Measurements from ENCODE around the gene MSI2.

The MSI2 gene

DNA sequence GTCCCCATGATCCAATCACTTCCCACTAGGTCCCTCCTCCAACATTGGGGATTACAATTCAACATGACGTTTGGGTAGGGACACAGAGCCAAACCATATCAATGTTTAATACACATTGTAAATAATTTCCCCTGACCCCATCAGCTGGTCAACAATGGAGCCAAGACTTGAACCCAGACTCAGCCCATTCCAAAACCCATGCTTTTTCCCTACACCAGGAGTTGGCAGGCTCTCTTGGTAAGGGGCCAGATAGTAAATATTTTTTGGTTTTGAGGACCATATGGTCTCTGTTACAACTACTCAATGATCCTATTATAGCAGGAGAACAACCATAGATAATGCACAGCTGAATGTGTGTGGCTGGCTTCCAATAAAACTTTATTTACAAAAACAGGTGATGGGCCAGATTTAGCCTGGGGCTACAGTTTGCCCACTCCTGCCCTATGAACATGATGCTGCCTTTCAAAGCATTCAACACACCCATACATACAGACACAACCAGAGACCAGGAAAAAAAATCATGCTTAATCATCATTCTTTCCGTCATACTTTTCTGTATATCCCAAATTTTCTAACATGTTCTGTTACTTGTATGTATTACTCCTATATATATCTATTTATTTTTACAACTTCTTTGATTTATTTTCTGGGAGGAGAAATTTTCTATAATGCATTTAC lies 22.1 kb upstream of the MSI2 start:
- TF ChIP-seq, protein P1, sequence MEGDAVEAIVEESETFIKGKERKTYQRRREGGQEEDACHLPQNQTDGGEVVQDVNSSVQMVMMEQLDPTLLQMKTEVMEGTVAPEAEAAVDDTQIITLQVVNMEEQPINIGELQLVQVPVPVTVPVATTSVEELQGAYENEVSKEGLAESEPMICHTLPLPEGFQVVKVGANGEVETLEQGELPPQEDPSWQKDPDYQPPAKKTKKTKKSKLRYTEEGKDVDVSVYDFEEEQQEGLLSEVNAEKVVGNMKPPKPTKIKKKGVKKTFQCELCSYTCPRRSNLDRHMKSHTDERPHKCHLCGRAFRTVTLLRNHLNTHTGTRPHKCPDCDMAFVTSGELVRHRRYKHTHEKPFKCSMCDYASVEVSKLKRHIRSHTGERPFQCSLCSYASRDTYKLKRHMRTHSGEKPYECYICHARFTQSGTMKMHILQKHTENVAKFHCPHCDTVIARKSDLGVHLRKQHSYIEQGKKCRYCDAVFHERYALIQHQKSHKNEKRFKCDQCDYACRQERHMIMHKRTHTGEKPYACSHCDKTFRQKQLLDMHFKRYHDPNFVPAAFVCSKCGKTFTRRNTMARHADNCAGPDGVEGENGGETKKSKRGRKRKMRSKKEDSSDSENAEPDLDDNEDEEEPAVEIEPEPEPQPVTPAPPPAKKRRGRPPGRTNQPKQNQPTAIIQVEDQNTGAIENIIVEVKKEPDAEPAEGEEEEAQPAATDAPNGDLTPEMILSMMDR (conservative IDR thresholded peaks at IDR 0.05; ENCODE audit: low read depth, low read length): no peak
- no peak for DNase-seq (ENCODE audit: low read depth)

GRCh38 chr17:57234739-57235092 lies 21.6 kb upstream of the MSI2 start:
- no peak for DNase-seq (ENCODE audit: low read depth)
- H3K4me3 ChIP-seq (ENCODE audit: low read depth, low read length): no peak overlapping the region
- TF ChIP-seq, protein P1 (conservative IDR thresholded peaks at IDR 0.05; ENCODE audit: low read depth, low read length): no peak

More for the DNA sequence above, 22.1 kb upstream of the MSI2 start:
- H3K4me3 ChIP-seq (ENCODE audit: low read depth, low read length): no peak overlapping the region

DNA sequence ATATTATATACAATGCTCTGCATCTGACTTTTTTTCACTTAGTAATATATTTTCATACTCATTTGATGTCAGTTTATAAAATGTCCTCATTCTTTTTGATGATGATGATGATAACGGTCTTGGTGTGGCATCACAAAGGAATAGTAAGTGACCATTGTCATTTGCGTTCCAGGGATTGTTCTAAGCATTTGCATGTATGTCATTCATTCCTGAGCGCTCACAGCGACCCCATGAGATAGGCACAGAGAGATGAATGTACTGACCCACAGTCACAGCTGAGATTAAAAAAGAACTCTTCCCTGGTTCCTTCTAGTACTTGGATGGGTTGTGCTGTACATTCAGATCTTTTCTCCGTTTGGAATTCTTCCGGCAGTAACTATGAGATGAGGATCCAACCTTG lies 21.2 kb upstream of the MSI2 start:
- TF ChIP-seq, protein P1 (conservative IDR thresholded peaks at IDR 0.05; ENCODE audit: low read depth, low read length): no peak
- no peak for DNase-seq (ENCODE audit: low read depth)
- H3K4me3 ChIP-seq (ENCODE audit: low read depth, low read length): no peak overlapping the region

DNA sequence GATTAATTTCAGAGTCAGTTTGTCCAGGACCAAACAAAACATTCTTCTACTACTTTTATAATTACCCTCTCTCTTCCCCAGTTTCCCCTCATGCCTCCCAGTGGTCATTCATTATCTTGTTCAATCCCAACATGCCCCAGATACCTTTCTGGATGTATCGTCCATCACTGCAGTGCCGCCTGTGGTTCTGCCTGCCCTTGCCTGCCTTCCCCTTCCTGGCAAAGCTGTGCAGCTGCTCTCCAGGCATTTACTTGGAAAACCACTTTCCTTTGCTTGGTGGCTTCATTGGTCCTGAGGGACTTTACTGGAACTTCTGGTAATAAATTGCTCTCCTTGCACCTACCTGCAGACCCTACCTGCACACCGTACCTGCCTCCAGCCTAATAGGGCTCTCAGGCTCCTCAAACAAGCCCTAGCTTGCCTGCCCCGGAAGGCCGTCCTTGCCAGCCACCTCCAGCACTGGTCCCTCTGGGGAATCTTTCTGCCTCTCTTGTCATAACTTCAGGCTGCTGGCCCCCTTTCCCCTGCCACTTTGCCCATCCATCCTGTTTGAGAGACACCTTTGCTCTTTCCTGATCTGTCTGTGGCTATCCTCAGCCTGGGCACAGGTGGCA lies 19.5 kb upstream of the MSI2 start:
- DNase-seq (ENCODE audit: low read depth): no peak
- H3K4me3 ChIP-seq (ENCODE audit: low read depth, low read length): no peak overlapping the region
- TF ChIP-seq, protein P1 (conservative IDR thresholded peaks at IDR 0.05; ENCODE audit: low read depth, low read length): no peak

DNA sequence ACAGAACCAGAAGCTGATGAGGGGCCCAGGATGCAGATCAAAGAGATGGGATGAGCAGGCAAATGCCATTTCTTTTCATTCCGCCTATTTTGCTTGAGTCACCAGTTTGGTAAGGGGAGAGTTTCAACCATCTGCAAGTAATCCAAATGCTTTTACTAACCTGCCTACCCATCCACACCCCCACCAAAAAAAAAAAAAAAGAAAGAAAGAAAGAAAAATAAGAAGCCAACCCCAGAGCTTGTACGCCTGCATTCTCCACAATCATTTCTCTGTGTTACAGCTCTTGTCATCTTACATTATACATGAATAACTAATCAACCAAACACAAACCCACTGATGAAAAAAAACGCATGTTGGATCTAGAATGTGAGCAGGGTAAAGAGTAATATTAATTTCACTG lies 15.7 kb upstream of the MSI2 start:
- H3K4me3 ChIP-seq (ENCODE audit: low read depth, low read length): no peak overlapping the region
- DNase-seq (ENCODE audit: low read depth): no peak
- TF ChIP-seq, protein P1 (conservative IDR thresholded peaks at IDR 0.05; ENCODE audit: low read depth, low read length): no peak

GRCh38 chr17:57242148-57242547 lies 14.2 kb upstream of the MSI2 start:
- H3K4me3 ChIP-seq (ENCODE audit: low read depth, low read length): no peak overlapping the region
- TF ChIP-seq, protein P1 (conservative IDR thresholded peaks at IDR 0.05; ENCODE audit: low read depth, low read length): no peak
- peak; percentile 79 for DNase-seq (ENCODE audit: low read depth)

GRCh38 chr17:57243171-57243622 lies 13.1 kb upstream of the MSI2 start:
- TF ChIP-seq, protein P1 (conservative IDR thresholded peaks at IDR 0.05; ENCODE audit: low read depth, low read length): peak; percentile 100
- peak; percentile 78 for DNase-seq (ENCODE audit: low read depth)
- no peak overlapping the region for H3K4me3 ChIP-seq (ENCODE audit: low read depth, low read length)

All from choroid plexus epithelial cell (primary cell).